Uterus (tissue), 4 donors: ENCODE data around the gene RGS6. TPM values are rescaled to one million over a fixed set of nuclear protein-coding genes. Genes with fewer than 3 reads are reported as not detected.

Experiments used
- DNase-seq, 2 donors: peaks; one replicate each; pipeline ENCODE4 v3.0.0-alpha.2; 2019 to 2020
- H3K27ac ChIP-seq, 2 donors: fragments of 200-600 bp; sonication (generic); 1 replicate in 1 of 2; 2 replicates in 1 of 2; pipeline ENCODE4 v1.5.1; 2016 to 2018
- H3K27me3 ChIP-seq, 2 donors: fragments of 200-600 bp; sonication (generic); one replicate each; pipeline ENCODE4 v1.5.1; 2018 to 2019; ENCODE audit warnings: control low read depth in 1 of 2
- H3K36me3 ChIP-seq, 2 donors: fragments of 200-600 bp; sonication (generic); one replicate each; pipeline ENCODE4 v1.5.1; 2019; ENCODE audit warnings: control low read depth in 1 of 2
- H3K4me1 ChIP-seq, 2 donors: fragments of 200-600 bp; sonication (generic); one replicate each; pipeline ENCODE4 v1.5.1; 2018 to 2019; ENCODE audit warnings: control low read depth in 1 of 2
- H3K4me3 ChIP-seq, 2 donors: fragments of 200-600 bp; sonication (generic); 1 replicate in 1 of 2; 2 replicates in 1 of 2; pipeline ENCODE4 v1.5.1; 2018 to 2019; ENCODE audit warnings: mild to moderate bottlenecking in 1 of 2
- H3K9me3 ChIP-seq, 2 donors: fragments of 200-600 bp; sonication (generic); one replicate each; pipeline ENCODE4 v1.5.1; 2019; ENCODE audit warnings: control low read depth in 1 of 2
- CTCF ChIP-seq, 4 experiments: fragments of 200-600 bp in 2 of 4; fragments of 450-650 bp in 2 of 4; sonication (generic) in 2 of 4; IDR thresholded peaks; one replicate each; pipeline ENCODE4 v1.5.1; 2016 to 2019; ENCODE audit warnings: antibody characterized with exemption in 4 of 4, mild to moderate bottlenecking in 2 of 4, moderate library complexity in 1 of 4
- POLR2A ChIP-seq, 2 donors: fragments of 450-650 bp; IDR thresholded peaks; one replicate each; pipeline ENCODE4 v1.6.1; 2016; ENCODE audit warnings: antibody characterized with exemption in 2 of 2, mild to moderate bottlenecking in 1 of 2, moderate library complexity in 1 of 2
- intact Hi-C: fragments of 100-400 bp; cut with DNase I; formaldehyde crosslinking; loops from one replicate; pipeline ENCODE4 v1.15.1; 2023; ENCODE audit warnings: low total_unique reads
- total RNA-seq, 4 donors: library from RNA; depleted of rRNA in 3 of 4; stranded (reverse); fragments of >200 nt in 3 of 4; gene quantifications; one replicate each; pipeline versions ENCODE4 v1.1.0 to v1.2.4, GENCODE V29; 2014 to 2023
- donor health status: DM: yes; HTN: yes; CAD: no.

Gene RGS6
- total RNA-seq, 4 donors from 2014 or later = 1.0 to 7.4 (median 6.2) TPM; not detected in 1

- intact Hi-C loops = no loop called here
- Histone ChIP-seq H3K27ac (no peak overlapping the region), H3K9me3 (peaks cover 0 to 3% of the 10 kb centered on the region in 2 donors), H3K36me3 (no peaks in the 10 kb centered on the region), H3K27me3 (no peaks in the 10 kb centered on the region), H3K4me1 (no peaks in the 10 kb centered on the region), H3K4me3 (no peak overlapping the region)
- no peak for TF ChIP-seq POLR2A (IDR thresholded peaks at IDR 0.05)
- no peak for TF ChIP-seq CTCF (IDR thresholded peaks at IDR 0.05)
- DNase-seq = no peak
Observed at GRCh38 chr14:72303930-72304329, 371.7 kb downstream of the RGS6 start.

GRCh38 chr14:72305561-72305960 is 373.3 kb downstream of the RGS6 start:
- H3K4me1 ChIP-seq = no peaks in the 10 kb centered on the region
- no peaks in the 10 kb centered on the region for H3K27me3 ChIP-seq
- H3K36me3 ChIP-seq = no peaks in the 10 kb centered on the region
- TF ChIP-seq CTCF (IDR thresholded peaks at IDR 0.05) = no peak
- TF ChIP-seq POLR2A (IDR thresholded peaks at IDR 0.05) = no peak
- DNase-seq = no peak
- peaks cover 0 to 3% of the 10 kb centered on the region in 2 donors for H3K9me3 ChIP-seq
- intact Hi-C loops = no loop called here
- H3K27ac ChIP-seq = no peak overlapping the region
- no peak overlapping the region for H3K4me3 ChIP-seq

- DNase-seq = no peak
- intact Hi-C loops = no loop called here
- Histone ChIP-seq H3K27me3 (no peaks in the 10 kb centered on the region), H3K9me3 (peaks cover 0 to 3% of the 10 kb centered on the region in 2 donors), H3K27ac (no peak overlapping the region), H3K4me3 (no peak overlapping the region), H3K4me1 (no peaks in the 10 kb centered on the region), H3K36me3 (no peaks in the 10 kb centered on the region)
- TF ChIP-seq CTCF (IDR thresholded peaks at IDR 0.05) (no peak), POLR2A (IDR thresholded peaks at IDR 0.05) (no peak)
Observed at GRCh38 chr14:72308967-72309485, 376.8 kb downstream of the RGS6 start.

- no peak overlapping the region for H3K4me3 ChIP-seq
- H3K4me1 ChIP-seq = no peaks in the 10 kb centered on the region
- no peaks in the 10 kb centered on the region for H3K27me3 ChIP-seq
- H3K36me3 ChIP-seq = no peaks in the 10 kb centered on the region
- no peak overlapping the region for H3K27ac ChIP-seq
- intact Hi-C loops = no loop called here
- no peak for TF ChIP-seq CTCF (IDR thresholded peaks at IDR 0.05)
- TF ChIP-seq POLR2A (IDR thresholded peaks at IDR 0.05) = no peak
- no peak for DNase-seq
- H3K9me3 ChIP-seq = peaks cover 0 to under 1% of the 10 kb centered on the region in 2 donors
Observed at GRCh38 chr14:72311116-72311515, 378.9 kb downstream of the RGS6 start.

- intact Hi-C loops = no loop called here
- TF ChIP-seq POLR2A (IDR thresholded peaks at IDR 0.05) (no peak), CTCF (IDR thresholded peaks at IDR 0.05) (no peak)
- no peaks in the 10 kb centered on the region for H3K4me1 ChIP-seq
Observed at GRCh38 chr14:72311516-72311915, 379.3 kb downstream of the RGS6 start.

More at GRCh38 chr14:72311516-72311915, 379.3 kb downstream of the RGS6 start:
- no peak for DNase-seq
- Histone ChIP-seq H3K36me3 (no peaks in the 10 kb centered on the region), H3K4me3 (no peak overlapping the region), H3K9me3 (no peaks in the 10 kb centered on the region), H3K27ac (no peak overlapping the region), H3K27me3 (no peaks in the 10 kb centered on the region)
